WTC11 (cell line): ENCODE results near the gene FGD6. TPM values are rescaled to one million over a fixed set of nuclear protein-coding genes. Genes with fewer than 3 reads are reported as not detected.
"Not testable (repeated sequence)": the region's sequence is repeated elsewhere in the genome, so short reads cannot be mapped to it uniquely, and the experiment has no call there.

Experiments
- ATAC-seq: fragments of 200-7000 bp; cut with Tn5 transposase; 2 replicates; pipeline ENCODE4 v1.10.0; 2021; ENCODE audit warnings: mild to moderate bottlenecking, moderate library complexity
- CTCF ChIA-PET: fragments of 300-600 bp; sonication (Branson Sonifier 250); formaldehyde crosslinking; loops from one replicate; lab custom pipeline; 2021; ENCODE audit warnings: antibody characterized with exemption; lab: Charles Lee
- POLR2A ChIA-PET: fragments of 350-600 bp; sonication (Branson Sonifier 250); formaldehyde crosslinking; loops from one replicate; lab custom pipeline; 2021; ENCODE audit warnings: antibody characterized with exemption; lab: Charles Lee
- DNase-seq: peaks from one replicate; pipeline ENCODE4 v3.0.0; 2021; ENCODE audit warnings: low spot score
- H3K27ac Mint-ChIP-seq: 2 replicates; pipeline ENCODE4 v1.8.0; 2021; ENCODE audit warnings: mixed read lengths
- H3K27me3 Mint-ChIP-seq: 2 replicates; pipeline ENCODE4 v1.8.0; 2021; ENCODE audit warnings: low read depth, mild to moderate bottlenecking, moderate library complexity, mixed read lengths
- H3K36me3 Mint-ChIP-seq: 2 replicates; pipeline ENCODE4 v1.8.0; 2021; ENCODE audit warnings: mixed read lengths
- H3K4me1 Mint-ChIP-seq: 2 replicates; pipeline ENCODE4 v1.8.0; 2022; ENCODE audit warnings: mixed read lengths
- H3K4me3 Mint-ChIP-seq: 2 replicates; pipeline ENCODE4 v1.8.0; 2021; ENCODE audit warnings: mild to moderate bottlenecking, moderate library complexity, mixed read lengths
- H3K9me3 Mint-ChIP-seq: 2 replicates; pipeline ENCODE4 v1.8.0; 2021; ENCODE audit warnings: mixed read lengths
- CREM ChIP-seq: sonication (generic); formaldehyde crosslinking; IDR thresholded peaks from 2 replicates; pipeline ENCODE4 v1.8.1; 2022; ENCODE audit warnings: mild to moderate bottlenecking, missing genetic modification reagents, moderate library complexity
- IRF2 ChIP-seq: sonication (generic); formaldehyde crosslinking; IDR thresholded peaks from 2 replicates; pipeline ENCODE4 v1.8.0; 2022; ENCODE audit warnings: low read depth, missing genetic modification reagents, borderline replicate concordance
- KAT7 ChIP-seq: sonication (generic); formaldehyde crosslinking; IDR thresholded peaks from 2 replicates; pipeline ENCODE4 v1.8.1; 2023; ENCODE audit warnings: missing genetic modification reagents, mild to moderate bottlenecking, borderline replicate concordance
- NR1H2 ChIP-seq: sonication (generic); formaldehyde crosslinking; IDR thresholded peaks from 2 replicates; pipeline ENCODE4 v1.9.0; 2021; ENCODE audit warnings: mild to moderate bottlenecking, moderate library complexity, missing genetic modification reagents
- SOX15 ChIP-seq: fragments of 250-450 bp; sonication (Bioruptor Pico); IDR thresholded peaks from 2 replicates; pipeline ENCODE4 v1.9.0; 2021; ENCODE audit warnings: mild to moderate bottlenecking
- TCF7 ChIP-seq: sonication (generic); formaldehyde crosslinking; IDR thresholded peaks from 2 replicates; pipeline ENCODE4 v1.8.0; 2022; ENCODE audit warnings: mild to moderate bottlenecking, low read depth, missing genetic modification reagents, moderate library complexity
- TP53 ChIP-seq: sonication (generic); formaldehyde crosslinking; IDR thresholded peaks from 2 replicates; pipeline ENCODE4 v1.8.1; 2023; ENCODE audit warnings: mild to moderate bottlenecking, missing genetic modification reagents
- total RNA-seq: library from RNA; stranded (reverse); gene quantifications from 3 replicates; pipeline ENCODE4 v1.2.3, GENCODE V29; 2021
- TF ChIP-seq, protein P1 (sequence below): sonication (generic); formaldehyde crosslinking; IDR thresholded peaks from 2 replicates; pipeline ENCODE4 v1.8.1; 2022; ENCODE audit warnings: missing genetic modification reagents, borderline replicate concordance
- TF ChIP-seq, protein P2 (sequence below): sonication (generic); formaldehyde crosslinking; IDR thresholded peaks from 2 replicates; pipeline ENCODE4 v1.8.0; 2023; ENCODE audit warnings: mild to moderate bottlenecking, missing genetic modification reagents
- TF ChIP-seq, protein P3 (sequence below): sonication (generic); formaldehyde crosslinking; IDR thresholded peaks from 2 replicates; pipeline ENCODE4 v1.8.1; 2022; ENCODE audit warnings: low read depth, missing genetic modification reagents, borderline replicate concordance
- TF ChIP-seq, protein P4 (sequence below): fragments of 250-450 bp; sonication (Bioruptor Pico); IDR thresholded peaks from 2 replicates; pipeline ENCODE4 v1.8.0; 2021; ENCODE audit warnings: mild to moderate bottlenecking
- TF ChIP-seq, protein P5 (sequence below): sonication (generic); formaldehyde crosslinking; IDR thresholded peaks from 2 replicates; pipeline ENCODE4 v1.8.0; 2022; ENCODE audit warnings: mild to moderate bottlenecking, missing genetic modification reagents

Gene FGD6
- total RNA-seq, 1 experiment from 2014 or later, result 28.2 TPM

DNA sequence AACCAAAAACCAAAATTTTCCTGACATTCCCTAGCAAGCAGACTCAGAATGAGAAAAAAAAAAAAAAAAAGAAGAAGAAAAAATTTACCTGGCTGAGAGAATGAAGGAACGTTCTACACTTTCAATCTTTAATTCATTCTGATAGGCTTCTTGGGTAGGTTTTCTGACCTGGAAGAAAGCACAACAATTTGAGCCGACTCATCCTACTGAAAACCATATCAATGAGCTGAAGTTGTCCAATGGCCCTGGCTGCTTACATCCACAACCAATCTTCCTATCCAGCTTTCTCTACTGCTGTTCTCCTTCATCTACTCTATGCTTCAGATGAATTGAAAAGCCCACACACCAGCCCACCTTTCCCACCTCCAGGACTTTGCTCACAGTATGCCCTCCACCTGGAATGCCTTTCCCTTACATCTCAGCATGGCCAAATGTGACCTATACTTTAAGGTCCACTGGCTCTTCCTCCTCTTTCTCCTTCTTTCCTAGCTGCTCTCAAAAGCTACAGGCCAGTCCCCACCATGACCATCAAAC, 112.3 kb downstream of the FGD6 start (continued):
- TF ChIP-seq, protein P1, sequence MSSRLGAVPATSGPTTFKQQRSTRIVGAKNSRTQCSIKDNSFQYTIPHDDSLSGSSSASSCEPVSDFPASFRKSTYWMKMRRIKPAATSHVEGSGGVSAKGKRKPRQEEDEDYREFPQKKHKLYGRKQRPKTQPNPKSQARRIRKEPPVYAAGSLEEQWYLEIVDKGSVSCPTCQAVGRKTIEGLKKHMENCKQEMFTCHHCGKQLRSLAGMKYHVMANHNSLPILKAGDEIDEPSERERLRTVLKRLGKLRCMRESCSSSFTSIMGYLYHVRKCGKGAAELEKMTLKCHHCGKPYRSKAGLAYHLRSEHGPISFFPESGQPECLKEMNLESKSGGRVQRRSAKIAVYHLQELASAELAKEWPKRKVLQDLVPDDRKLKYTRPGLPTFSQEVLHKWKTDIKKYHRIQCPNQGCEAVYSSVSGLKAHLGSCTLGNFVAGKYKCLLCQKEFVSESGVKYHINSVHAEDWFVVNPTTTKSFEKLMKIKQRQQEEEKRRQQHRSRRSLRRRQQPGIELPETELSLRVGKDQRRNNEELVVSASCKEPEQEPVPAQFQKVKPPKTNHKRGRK (CRISPR knock-in tag), result no peak

DNA sequence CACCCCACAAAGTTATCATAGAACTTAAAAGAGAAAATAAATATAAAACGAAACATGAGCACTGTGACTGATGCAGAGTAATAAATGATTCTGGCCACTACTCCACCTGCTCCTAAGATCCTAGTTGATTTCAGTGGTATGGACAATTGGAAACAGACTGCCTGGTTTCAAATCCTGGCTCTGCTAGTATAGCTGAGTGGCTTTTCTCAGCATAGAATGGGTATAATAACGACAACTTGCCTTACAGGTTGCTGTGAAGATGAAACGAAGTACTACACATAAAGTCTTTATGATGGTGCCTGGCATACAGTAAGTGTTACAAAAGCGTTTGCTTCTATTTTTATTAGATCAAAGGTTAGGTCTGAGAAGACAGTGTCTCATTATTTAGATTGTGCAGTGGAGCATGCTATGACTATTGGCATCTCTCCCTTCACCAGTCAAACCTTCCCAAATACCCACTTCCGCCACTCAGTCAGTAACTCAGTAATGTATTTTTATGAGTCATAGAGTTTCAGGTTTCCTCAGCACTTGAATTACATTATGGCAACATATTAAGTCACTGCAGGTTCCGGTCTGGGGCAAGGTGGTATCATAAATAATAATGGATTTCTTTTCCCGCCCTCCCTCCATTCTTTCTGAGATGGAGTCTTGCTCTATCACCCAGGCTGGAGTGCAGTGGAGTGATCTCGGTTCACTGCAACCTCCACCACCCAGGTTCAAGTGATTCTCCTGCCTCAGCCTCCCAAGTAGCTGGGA, 114.2 kb downstream of the FGD6 start:
- Mint-ChIP-seq H3K4me3 (no peak overlapping the region), H3K36me3 (peaks cover 39% of the 10 kb centered on the region), H3K9me3 (no peaks in the 10 kb centered on the region), H3K27me3 (no peaks in the 10 kb centered on the region), H3K4me1 (no peaks in the 10 kb centered on the region), H3K27ac (no peak overlapping the region)
- ChIA-PET POLR2A (interaction anchor here (0.7 kb wide), 1 partner anchor 30 kb away, joined by 4 read pairs; no protein-coding TSS in a partner anchor), CTCF (no interaction called here)
- ATAC-seq, result no peak
- TF ChIP-seq, protein P2, sequence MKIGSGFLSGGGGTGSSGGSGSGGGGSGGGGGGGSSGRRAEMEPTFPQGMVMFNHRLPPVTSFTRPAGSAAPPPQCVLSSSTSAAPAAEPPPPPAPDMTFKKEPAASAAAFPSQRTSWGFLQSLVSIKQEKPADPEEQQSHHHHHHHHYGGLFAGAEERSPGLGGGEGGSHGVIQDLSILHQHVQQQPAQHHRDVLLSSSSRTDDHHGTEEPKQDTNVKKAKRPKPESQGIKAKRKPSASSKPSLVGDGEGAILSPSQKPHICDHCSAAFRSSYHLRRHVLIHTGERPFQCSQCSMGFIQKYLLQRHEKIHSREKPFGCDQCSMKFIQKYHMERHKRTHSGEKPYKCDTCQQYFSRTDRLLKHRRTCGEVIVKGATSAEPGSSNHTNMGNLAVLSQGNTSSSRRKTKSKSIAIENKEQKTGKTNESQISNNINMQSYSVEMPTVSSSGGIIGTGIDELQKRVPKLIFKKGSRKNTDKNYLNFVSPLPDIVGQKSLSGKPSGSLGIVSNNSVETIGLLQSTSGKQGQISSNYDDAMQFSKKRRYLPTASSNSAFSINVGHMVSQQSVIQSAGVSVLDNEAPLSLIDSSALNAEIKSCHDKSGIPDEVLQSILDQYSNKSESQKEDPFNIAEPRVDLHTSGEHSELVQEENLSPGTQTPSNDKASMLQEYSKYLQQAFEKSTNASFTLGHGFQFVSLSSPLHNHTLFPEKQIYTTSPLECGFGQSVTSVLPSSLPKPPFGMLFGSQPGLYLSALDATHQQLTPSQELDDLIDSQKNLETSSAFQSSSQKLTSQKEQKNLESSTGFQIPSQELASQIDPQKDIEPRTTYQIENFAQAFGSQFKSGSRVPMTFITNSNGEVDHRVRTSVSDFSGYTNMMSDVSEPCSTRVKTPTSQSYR (CRISPR knock-in tag), result no peak
- TF ChIP-seq TP53 (CRISPR knock-in tag) (no peak), NR1H2 (CRISPR knock-in tag) (no peak), CREM (no peak), KAT7 (CRISPR knock-in tag) (no peak), SOX15 (CRISPR knock-in tag) (no peak), TCF7 (no peak), IRF2 (CRISPR knock-in tag) (no peak)
- TF ChIP-seq, protein P3, sequence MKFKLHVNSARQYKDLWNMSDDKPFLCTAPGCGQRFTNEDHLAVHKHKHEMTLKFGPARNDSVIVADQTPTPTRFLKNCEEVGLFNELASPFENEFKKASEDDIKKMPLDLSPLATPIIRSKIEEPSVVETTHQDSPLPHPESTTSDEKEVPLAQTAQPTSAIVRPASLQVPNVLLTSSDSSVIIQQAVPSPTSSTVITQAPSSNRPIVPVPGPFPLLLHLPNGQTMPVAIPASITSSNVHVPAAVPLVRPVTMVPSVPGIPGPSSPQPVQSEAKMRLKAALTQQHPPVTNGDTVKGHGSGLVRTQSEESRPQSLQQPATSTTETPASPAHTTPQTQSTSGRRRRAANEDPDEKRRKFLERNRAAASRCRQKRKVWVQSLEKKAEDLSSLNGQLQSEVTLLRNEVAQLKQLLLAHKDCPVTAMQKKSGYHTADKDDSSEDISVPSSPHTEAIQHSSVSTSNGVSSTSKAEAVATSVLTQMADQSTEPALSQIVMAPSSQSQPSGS (CRISPR knock-in tag), result no peak
- TF ChIP-seq, protein P4, sequence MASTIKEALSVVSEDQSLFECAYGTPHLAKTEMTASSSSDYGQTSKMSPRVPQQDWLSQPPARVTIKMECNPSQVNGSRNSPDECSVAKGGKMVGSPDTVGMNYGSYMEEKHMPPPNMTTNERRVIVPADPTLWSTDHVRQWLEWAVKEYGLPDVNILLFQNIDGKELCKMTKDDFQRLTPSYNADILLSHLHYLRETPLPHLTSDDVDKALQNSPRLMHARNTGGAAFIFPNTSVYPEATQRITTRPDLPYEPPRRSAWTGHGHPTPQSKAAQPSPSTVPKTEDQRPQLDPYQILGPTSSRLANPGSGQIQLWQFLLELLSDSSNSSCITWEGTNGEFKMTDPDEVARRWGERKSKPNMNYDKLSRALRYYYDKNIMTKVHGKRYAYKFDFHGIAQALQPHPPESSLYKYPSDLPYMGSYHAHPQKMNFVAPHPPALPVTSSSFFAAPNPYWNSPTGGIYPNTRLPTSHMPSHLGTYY (CRISPR knock-in tag), result no peak
- TF ChIP-seq, protein P5, sequence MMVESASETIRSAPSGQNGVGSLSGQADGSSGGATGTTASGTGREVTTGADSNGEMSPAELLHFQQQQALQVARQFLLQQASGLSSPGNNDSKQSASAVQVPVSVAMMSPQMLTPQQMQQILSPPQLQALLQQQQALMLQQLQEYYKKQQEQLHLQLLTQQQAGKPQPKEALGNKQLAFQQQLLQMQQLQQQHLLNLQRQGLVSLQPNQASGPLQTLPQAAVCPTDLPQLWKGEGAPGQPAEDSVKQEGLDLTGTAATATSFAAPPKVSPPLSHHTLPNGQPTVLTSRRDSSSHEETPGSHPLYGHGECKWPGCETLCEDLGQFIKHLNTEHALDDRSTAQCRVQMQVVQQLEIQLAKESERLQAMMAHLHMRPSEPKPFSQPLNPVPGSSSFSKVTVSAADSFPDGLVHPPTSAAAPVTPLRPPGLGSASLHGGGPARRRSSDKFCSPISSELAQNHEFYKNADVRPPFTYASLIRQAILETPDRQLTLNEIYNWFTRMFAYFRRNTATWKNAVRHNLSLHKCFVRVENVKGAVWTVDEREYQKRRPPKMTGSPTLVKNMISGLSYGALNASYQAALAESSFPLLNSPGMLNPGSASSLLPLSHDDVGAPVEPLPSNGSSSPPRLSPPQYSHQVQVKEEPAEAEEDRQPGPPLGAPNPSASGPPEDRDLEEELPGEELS (CRISPR knock-in tag), result no peak
- TF ChIP-seq, protein P1 (CRISPR knock-in tag), result no peak
- no peak for DNase-seq

DNA sequence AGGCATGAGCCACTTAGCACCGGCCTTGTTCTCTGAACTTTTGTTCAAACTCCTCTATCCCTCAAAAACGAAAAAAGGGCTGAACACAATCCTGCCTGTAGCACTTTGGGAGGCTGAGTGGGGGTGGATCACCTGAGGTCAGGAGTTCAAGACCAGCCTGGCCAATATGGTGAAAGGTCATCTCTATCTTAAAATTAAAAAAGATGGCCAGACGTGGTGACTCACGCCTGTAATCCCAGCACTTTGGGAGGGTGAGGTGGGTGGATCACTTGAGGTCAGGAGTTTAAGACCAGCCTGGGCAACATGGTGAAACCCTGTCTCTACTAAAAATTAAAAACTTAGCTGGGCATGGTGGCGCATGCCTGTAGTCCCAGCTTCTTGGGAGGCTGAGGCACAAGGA, 115.3 kb downstream of the FGD6 start:
- CTCF ChIA-PET, H3K4me1 Mint-ChIP-seq, DNase-seq, H3K4me3 Mint-ChIP-seq, ATAC-seq, H3K9me3 Mint-ChIP-seq, H3K27me3 Mint-ChIP-seq, POLR2A ChIA-PET, H3K27ac Mint-ChIP-seq: not testable (repeated sequence)
- H3K36me3 Mint-ChIP-seq, result peaks cover 37% of the 10 kb centered on the region
